Ammon's horn (tissue), 1 donor: ENCODE data around the gene SH2D5.

ENCODE experiments used
- DNase-seq: peaks from one replicate; pipeline ENCODE4 v3.0.0-alpha.2; 2016; ENCODE audit warnings: low spot score

SH2D5 gene

DNA sequence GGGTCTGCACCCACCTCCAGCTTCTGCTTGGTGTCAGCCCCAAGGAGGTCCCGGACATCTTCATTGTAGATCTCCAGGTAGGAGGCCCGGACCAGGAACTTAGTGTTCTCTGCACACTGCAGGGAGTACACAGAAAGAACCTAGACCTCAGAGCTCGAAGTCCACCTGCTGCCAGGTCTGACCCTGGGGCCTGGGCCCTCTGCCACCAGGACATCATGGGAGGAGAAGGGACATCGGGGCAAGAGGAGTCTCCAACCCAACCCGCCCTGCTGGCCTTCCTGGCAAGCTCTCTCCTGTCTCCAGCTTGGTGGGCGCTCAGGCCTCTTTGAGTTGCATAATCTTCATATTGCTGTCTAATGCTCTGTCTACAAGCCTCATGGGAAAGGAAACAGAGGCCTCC, 19.1 kb downstream of the SH2D5 start:
- DNase-seq, result no peak

DNA sequence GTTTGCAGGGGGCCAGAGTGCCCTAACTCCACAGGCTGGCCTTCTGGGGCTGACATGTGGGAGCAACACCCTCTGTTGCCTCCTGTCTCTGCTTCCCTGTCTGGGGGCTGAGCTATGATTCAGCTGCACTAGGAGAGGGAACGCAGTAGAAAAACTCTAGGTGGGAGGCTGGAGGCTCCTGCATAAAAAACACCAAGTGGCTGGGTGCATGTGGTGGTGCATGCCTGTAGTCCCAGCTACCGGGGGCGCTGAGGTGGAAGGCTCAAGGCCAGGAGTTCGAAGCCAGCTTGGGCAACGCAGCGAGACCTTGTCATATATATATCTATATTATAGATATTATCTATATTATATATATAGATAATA, 20.3 kb downstream of the SH2D5 start:
- DNase-seq, result peak; percentile 62

- DNase-seq, result peak; percentile 58
Observed at GRCh38 chr1:20711285-20712214, 21.0 kb downstream of the SH2D5 start.

DNA sequence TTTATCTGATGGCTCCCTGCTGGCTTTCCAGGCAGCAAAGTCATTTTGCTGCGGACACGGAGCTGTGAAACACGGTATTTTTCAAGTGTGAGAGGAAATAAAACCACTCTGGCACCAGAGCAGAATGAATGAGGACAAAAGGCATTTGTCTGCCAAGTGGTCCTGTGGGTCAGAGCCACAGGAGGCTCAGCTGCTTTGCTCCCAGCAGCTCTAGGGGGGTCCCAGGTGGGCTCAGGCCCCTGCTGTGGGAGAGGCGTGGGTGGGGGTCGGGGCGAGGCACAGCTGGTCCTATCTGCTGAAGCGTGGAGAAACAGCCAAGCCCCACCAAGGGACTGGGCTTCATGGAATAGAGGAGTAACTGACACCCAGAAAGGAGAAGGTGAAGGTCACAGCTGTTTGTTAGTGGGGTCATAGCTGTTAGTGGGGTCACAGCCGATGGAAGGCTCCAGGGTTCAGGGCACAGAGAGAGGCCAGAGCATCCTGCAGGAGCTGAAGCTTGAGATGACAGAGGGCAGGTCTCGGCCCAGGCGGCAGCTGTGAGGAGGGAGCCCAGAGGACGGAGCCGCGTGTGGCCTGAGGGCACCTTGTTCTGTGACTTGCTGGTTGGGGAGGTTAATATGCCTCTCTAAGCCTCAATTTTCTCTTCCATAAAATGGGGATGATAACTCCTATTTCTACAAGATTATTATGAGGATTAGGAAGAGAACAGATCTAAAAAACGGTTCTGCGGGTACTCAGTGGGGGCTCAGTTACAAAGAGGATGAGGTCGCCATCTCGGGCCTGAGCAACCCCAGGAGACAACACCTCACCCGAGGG, 21.8 kb downstream of the SH2D5 start:
- DNase-seq, result no peak

GRCh38 chr1:20709868-20710267, 22.6 kb downstream of the SH2D5 start:
- DNase-seq, result no peak

- DNase-seq, result no peak
Observed at GRCh38 chr1:20708891-20709290, 23.6 kb downstream of the SH2D5 start.

DNA sequence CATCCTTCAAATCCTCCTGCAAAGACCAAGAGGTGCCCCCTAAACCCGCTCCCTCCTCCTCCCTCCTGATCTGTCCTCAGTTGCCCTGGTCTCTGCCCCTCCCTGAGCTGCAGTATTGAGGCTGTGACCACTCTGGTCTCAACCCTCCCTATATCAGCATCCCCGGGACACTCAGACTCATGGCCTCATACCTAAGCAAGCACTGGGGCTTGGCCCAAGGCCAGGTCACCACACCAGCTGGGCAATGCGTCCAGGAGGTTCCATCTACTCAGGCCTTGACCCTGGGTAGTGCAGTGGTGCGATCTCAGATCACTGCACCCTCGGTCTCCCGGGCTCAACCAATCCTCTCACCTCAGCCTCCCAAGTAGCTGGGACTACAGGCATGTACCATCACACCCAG, 24.4 kb downstream of the SH2D5 start:
- DNase-seq, result no peak

DNA sequence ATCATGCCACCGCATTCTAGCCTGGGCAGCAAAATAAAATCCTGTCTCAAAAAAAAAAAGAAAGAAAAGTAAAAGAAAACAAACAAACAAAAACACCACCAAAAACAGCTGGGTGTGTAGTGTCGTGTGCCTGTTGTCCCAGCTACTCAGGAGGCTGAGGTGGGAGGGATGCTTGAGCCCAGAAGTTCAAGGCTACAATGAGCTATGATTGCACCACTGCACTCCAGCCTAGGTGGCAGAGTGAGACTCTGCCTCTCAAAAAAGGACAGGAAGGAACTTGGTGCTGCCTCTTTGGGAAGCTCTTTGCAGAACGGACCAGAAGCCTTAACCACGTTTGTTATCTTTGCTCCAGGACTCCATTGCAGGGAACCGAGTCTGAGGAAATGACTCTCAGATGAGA, 25.7 kb downstream of the SH2D5 start:
- no peak for DNase-seq

DNA sequence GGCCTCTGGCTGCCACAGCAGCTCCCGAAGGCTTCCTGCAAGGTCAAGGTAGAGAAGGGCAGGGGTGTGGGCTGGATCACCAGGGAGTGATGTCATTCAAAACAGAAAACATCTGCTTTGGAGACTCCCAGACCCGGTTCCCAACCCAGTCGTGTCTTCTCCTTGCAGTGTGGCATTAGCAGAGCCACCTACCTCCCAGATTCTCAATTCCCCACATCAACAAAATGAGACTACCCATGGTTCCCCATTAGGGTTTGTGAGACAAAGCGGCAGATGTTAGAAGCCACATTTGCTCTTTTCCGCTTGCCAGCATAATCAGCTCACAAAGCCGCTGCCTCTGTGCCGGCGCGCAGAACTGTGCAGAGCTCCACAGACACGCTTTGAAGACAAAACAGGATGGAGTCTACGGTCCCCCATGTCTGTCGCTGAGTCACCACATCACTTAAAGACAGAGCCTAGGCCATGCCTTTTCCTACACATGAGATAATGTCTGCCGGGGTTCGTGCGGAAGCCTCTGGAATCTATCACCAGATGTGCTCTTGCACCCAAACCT, 27.2 kb downstream of the SH2D5 start:
- peak; percentile 46 for DNase-seq

- DNase-seq, result no peak
Observed at GRCh38 chr1:20704390-20705202, 27.9 kb downstream of the SH2D5 start.

DNA sequence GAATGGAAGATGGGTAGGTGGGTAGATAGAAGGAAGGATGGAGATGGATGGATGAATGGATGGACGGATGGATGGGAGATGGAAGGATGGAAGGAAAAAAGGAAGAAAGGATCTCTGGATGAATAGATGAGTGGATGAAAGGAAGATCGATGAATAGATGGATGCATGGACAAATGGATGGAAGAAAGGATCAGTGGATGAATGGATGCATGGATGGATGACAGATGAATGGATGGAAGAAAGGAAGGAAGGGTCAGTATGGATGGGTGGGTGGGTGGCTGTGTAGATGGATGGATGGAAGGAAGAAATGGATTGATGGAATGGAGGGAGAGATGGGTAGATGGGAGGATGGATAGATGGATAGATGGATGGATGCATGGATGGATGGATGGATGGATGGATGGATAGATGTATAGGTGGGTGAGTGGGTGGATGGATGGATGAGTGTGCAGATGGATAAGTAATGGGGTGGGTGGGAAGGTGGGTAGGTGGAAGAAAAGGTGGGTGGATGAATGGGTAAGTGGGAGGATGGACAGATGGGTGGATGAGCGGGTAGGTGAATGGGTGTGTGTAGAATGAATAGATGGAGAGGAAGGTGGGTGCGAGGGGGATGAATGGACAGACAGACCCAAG, 29.3 kb downstream of the SH2D5 start:
- DNase-seq, result no peak

GRCh38 chr1:20702416-20702815, 30.1 kb downstream of the SH2D5 start:
- DNase-seq, result no peak

GRCh38 chr1:20701847-20702246, 30.7 kb downstream of the SH2D5 start:
- no peak for DNase-seq

DNA sequence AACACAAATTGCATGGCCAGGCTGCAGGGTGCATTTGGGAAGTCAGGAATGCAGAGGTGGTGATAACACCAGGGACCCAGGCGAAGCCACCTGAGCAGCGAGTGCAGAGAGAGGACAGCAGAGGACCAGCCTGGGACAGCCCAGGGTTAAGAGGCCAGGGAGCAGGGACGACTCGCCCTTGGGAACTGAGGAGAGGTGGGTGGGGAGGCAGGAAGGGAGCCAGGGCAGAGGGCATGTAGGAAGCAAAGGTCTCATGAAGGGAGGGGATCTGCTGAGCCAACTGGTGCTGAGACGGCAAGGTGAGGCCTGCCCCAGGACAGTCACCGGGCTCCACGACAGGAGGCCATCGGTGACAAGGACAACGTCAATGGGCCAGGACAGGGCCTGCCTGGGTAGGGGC, 31.1 kb downstream of the SH2D5 start:
- DNase-seq, result no peak

- no peak for DNase-seq
Observed at GRCh38 chr1:20700636-20701215, 31.8 kb downstream of the SH2D5 start.

DNA sequence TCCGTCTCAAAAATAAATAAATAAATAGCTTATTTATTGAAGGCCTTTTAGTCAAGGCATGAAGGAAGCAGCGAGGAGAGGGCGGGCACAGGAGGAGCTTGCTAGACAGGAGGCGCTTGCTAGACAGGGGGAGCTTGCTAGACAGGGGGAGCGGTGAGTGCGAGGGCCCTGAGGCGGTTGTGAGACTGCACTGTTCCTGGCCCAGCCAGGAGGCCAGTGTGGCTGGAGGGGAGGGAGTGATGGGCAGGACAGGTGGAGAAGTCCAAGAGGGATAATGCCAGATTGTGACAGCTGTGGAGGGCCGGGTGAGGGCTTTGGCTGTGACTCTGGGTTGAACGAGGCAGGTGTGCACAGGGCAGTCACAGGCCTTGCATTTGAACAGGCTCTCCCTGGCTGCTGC, 32.9 kb downstream of the SH2D5 start:
- no peak for DNase-seq

DNA sequence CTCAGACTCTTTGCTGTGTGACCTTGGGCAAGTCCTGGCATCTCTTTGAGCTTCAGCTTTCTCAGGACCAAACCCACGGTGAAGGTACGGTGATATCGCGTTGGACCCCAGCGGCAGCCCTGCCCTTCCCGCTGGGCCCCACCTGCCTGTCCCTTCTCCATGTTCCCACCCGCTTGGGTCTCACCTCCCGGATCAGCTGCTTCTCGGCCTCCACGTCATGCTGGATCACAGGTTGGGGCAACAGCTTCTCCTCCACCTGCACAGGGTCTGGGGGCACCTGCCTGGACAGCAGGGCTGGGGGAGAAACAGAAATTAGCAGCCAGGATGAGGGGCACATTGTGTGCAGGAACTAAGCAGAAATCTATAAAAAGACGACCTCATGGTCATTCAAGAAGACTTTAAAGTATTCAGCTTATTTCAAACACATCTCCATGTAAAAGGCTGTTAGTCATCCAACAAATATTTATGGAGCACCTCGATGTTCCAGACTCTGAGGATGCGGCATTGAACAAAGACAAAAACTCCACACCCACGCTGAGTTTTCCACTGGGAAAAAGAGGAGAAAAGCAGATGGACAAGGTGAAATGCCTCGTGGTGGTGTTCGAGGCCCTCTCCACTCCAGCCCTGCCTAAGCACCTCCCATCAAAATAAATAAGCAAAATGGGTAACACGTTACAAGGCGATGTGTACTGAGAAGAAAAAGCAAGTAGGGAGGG, 34.1 kb downstream of the SH2D5 start:
- DNase-seq, result no peak

GRCh38 chr1:20697563-20697962, 34.9 kb downstream of the SH2D5 start:
- no peak for DNase-seq

GRCh38 chr1:20696397-20697333, 35.8 kb downstream of the SH2D5 start:
- peak; percentile 85 for DNase-seq
